Measurements from ENCODE around the gene PPFIA1. TPM values are rescaled to one million over a fixed set of nuclear protein-coding genes. Genes with fewer than 3 reads are reported as not detected.

Gene PPFIA1
- total RNA-seq, 1 experiment from 2014 or later, result 113 TPM

DNA sequence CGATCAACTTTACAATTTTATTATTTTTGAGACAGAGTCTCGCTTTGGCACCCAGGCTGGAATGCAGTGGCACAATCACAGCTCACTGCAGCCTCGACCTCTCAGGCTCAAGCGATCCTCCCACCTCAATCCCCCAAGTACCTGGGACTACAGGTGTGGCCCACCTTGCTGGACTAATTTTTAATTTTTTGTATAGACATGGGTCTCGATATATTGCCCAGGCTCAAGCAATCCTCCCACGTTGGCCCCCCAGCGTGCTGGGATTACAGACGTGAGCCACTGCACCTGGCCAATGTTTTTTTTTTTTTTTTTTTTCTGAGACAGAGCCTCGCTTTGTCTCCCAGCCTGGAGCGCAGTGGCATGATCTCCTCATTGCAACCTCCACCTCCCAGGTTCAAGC lies 2.0 kb upstream of the PPFIA1 start:
- TF ChIP-seq EZH2 (IDR thresholded peaks at IDR 0.05; ENCODE audit: borderline replicate concordance, low read depth, low read length, poor library complexity, severe bottlenecking), result no peak
- TF ChIP-seq, protein P1, sequence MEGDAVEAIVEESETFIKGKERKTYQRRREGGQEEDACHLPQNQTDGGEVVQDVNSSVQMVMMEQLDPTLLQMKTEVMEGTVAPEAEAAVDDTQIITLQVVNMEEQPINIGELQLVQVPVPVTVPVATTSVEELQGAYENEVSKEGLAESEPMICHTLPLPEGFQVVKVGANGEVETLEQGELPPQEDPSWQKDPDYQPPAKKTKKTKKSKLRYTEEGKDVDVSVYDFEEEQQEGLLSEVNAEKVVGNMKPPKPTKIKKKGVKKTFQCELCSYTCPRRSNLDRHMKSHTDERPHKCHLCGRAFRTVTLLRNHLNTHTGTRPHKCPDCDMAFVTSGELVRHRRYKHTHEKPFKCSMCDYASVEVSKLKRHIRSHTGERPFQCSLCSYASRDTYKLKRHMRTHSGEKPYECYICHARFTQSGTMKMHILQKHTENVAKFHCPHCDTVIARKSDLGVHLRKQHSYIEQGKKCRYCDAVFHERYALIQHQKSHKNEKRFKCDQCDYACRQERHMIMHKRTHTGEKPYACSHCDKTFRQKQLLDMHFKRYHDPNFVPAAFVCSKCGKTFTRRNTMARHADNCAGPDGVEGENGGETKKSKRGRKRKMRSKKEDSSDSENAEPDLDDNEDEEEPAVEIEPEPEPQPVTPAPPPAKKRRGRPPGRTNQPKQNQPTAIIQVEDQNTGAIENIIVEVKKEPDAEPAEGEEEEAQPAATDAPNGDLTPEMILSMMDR (conservative IDR thresholded peaks at IDR 0.05; ENCODE audit: low read depth, low read length), result no peak
- intact Hi-C loops (cut with micrococcal nuclease; ENCODE audit: unreplicated experiment), result loop anchor here (5.0 kb wide), 3 partner anchors 66 to 1061 kb away; partner anchors contain the start of gene FADD
- Histone ChIP-seq H3K4me1 (ENCODE audit: insufficient read depth, low read length, poor library complexity, severe bottlenecking) (peaks cover 58% of the 10 kb centered on the region), H3K36me3 (ENCODE audit: insufficient read depth, low read length, poor library complexity, severe bottlenecking) (peaks cover 16% of the 10 kb centered on the region), H3K4me3 (ENCODE audit: low read depth, low read length, poor library complexity, severe bottlenecking) (peak overlapping the region; percentile 96), H3K9me3 (ENCODE audit: low read depth, low read length, poor library complexity, severe bottlenecking) (no peaks in the 10 kb centered on the region), H3K27ac (ENCODE audit: low read depth, low read length, poor library complexity, severe bottlenecking) (peak overlapping the region; percentile 82), H3K27me3 (replicated peaks; ENCODE audit: insufficient read depth, low read depth, low read length, poor library complexity) (no peaks in the 10 kb centered on the region)
- no TSS peak for BruUV-seq (replicated peaks)
- no peak for DNase-seq (ENCODE audit: low spot score)
- ChIA-PET POLR2A (ENCODE audit: low non-redundant PET) (no interaction called here), CTCF (no interaction called here)

DNA sequence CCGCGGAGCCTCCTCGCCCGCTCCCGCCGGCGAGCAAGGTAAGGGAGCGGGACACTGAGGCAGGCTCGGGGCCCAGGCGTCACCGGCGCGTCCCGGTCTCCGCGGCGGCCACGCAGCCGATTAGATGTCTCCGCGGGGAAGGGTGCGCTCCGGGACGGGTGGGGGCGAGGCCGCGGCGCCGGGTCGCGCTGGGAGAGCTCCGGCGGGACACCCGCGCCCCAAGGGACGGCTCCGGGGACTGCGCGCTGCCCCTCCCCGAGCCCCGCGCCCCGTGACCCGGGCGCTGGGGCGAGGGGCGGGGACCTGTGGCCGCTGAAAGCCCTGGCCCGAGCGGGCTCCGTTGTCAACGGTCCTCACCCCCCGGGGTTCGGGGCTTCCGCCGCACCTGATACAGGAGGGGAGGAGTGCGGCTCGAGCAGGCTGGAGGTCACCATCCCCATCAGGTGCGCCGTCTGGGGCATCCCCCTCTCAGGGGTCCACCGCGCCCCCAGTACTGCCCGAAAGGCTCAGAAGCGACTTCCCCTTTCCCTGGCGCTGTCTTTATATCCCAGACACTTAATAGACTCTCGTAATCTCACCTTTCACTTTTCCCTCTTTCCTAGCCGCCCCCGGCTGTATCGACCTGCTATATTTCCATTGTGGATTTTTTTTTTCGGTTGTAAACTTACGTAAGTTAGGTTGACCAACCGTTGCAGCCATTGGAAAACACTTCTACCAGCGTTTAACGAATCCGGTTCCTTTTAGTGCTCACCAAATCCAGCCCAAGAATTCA lies 573 bp downstream of the PPFIA1 start:
- peaks cover 57% of the 10 kb centered on the region for H3K4me1 ChIP-seq (ENCODE audit: insufficient read depth, low read length, poor library complexity, severe bottlenecking)
- H3K27ac ChIP-seq (ENCODE audit: low read depth, low read length, poor library complexity, severe bottlenecking), result peak overlapping the region; percentile 82
- no peak for DNase-seq (ENCODE audit: low spot score)
- BruUV-seq (replicated peaks), result no TSS peak
- intact Hi-C loops (cut with micrococcal nuclease; ENCODE audit: unreplicated experiment), result no loop called here
- no peaks in the 10 kb centered on the region for H3K27me3 ChIP-seq (replicated peaks; ENCODE audit: insufficient read depth, low read depth, low read length, poor library complexity)
- H3K36me3 ChIP-seq (ENCODE audit: insufficient read depth, low read length, poor library complexity, severe bottlenecking), result peaks cover 40% of the 10 kb centered on the region
- no peaks in the 10 kb centered on the region for H3K9me3 ChIP-seq (ENCODE audit: low read depth, low read length, poor library complexity, severe bottlenecking)
- no peak for TF ChIP-seq EZH2 (IDR thresholded peaks at IDR 0.05; ENCODE audit: borderline replicate concordance, low read depth, low read length, poor library complexity, severe bottlenecking)
- TF ChIP-seq, protein P1 (conservative IDR thresholded peaks at IDR 0.05; ENCODE audit: low read depth, low read length), result no peak
- POLR2A ChIA-PET (ENCODE audit: low non-redundant PET), result no interaction called here
- peak overlapping the region; percentile 96 for H3K4me3 ChIP-seq (ENCODE audit: low read depth, low read length, poor library complexity, severe bottlenecking)
- CTCF ChIA-PET, result no interaction called here

DNA sequence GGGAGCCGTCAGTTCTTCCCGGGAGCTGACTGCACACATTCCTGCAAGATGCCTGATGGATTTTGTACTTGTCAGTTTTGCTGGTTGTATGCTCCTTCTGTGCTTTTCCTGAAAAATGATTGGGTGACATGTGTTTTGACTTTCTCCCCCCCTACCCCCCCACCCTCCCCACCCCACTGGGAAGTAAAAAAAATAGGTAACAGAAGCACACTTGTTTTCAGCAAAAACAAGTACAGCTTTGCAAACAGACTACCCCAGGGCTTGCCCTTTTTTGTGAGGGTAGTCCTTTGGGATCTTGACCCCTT lies 1.1 kb downstream of the PPFIA1 start:
- H3K27ac ChIP-seq (ENCODE audit: low read depth, low read length, poor library complexity, severe bottlenecking), result peak overlapping the region; percentile 82
- TF ChIP-seq EZH2 (IDR thresholded peaks at IDR 0.05; ENCODE audit: borderline replicate concordance, low read depth, low read length, poor library complexity, severe bottlenecking), result no peak
- TF ChIP-seq, protein P1 (conservative IDR thresholded peaks at IDR 0.05; ENCODE audit: low read depth, low read length), result no peak
- no TSS peak for BruUV-seq (replicated peaks)
- intact Hi-C loops (cut with micrococcal nuclease; ENCODE audit: unreplicated experiment), result no loop called here
- CTCF ChIA-PET, result no interaction called here
- no peaks in the 10 kb centered on the region for H3K9me3 ChIP-seq (ENCODE audit: low read depth, low read length, poor library complexity, severe bottlenecking)
- H3K27me3 ChIP-seq (replicated peaks; ENCODE audit: insufficient read depth, low read depth, low read length, poor library complexity), result no peaks in the 10 kb centered on the region
- peaks cover 46% of the 10 kb centered on the region for H3K36me3 ChIP-seq (ENCODE audit: insufficient read depth, low read length, poor library complexity, severe bottlenecking)
- POLR2A ChIA-PET (ENCODE audit: low non-redundant PET), result no interaction called here
- peak overlapping the region; percentile 96 for H3K4me3 ChIP-seq (ENCODE audit: low read depth, low read length, poor library complexity, severe bottlenecking)
- DNase-seq (ENCODE audit: low spot score), result no peak
- H3K4me1 ChIP-seq (ENCODE audit: insufficient read depth, low read length, poor library complexity, severe bottlenecking), result peaks cover 51% of the 10 kb centered on the region

Measured in A673 (cell line).